DMS 273 (cell line): ENCODE data around the gene TRPV4.

ENCODE experiments used
- DNase-seq: peaks from one replicate; lab custom pipeline; 2025; ENCODE audit not compliant: unreplicated experiment; lab: John Stamatoyannopoulos, UW

Gene TRPV4

GRCh38 chr12:109829667-109830066 lies 3.5 kb downstream of the TRPV4 start:
- no peak for DNase-seq

GRCh38 chr12:109828754-109829511 lies 4.3 kb downstream of the TRPV4 start:
- no peak for DNase-seq

DNA sequence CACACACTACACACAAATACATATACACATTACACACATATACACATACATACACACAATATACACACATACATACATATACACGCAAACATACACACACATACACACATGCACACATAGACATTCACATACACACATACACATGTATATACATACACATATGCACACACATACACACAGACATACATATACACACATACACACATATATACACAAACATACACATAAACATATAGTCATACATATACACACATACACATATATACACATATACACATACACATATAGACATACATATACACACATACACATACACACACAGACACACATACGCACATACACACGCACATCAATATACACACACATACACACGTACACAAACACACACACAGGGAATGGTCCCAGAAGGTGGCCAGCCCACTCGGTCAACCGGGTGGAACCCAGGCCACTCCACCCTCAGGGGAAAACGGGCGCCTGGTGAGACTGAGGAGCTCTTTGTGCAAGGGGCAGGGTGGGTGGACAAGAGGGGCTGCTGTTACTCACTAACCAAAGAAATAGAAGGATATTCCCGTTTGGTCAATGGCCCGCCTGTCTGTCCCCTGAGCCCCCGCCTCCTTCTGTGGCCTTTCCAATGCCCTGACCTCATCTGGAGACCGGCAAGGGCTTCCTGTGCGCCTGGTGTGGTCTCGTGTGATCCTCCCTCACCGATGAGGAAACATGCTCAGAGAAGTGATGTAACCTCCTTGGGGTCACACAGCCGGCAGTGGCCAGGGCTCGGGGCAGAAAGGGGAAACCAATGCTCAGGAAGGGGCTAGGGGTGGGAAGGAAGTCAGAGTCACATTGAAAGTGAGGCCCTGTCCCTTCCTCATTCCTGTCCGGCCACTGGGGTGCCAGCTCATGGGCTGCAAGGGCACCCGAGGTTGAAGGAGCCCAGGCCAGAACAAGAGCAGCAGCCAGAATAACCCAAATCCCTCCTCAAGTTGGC lies 5.3 kb downstream of the TRPV4 start:
- DNase-seq: no peak

DNA sequence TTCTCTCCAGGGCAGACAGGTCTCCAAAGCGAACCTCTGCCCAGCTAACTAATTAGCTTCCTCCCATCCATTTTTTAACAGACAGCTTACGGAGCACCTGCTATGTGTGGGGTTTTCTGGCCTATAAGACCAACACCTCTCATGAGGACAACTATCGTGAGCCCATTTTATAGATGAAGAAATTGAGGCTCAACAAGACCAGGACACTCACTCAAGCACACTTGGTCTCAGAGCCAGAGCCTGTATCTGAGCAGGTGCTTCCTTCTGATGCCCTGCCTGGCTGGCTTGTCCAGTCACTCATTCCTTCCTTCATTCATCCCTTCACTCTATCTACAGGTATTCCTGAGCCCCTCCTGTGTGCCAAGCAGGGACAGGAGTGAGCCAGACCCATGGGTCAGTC lies 6.1 kb downstream of the TRPV4 start:
- DNase-seq: no peak

GRCh38 chr12:109824731-109825130 lies 8.5 kb downstream of the TRPV4 start:
- DNase-seq: no peak

DNA sequence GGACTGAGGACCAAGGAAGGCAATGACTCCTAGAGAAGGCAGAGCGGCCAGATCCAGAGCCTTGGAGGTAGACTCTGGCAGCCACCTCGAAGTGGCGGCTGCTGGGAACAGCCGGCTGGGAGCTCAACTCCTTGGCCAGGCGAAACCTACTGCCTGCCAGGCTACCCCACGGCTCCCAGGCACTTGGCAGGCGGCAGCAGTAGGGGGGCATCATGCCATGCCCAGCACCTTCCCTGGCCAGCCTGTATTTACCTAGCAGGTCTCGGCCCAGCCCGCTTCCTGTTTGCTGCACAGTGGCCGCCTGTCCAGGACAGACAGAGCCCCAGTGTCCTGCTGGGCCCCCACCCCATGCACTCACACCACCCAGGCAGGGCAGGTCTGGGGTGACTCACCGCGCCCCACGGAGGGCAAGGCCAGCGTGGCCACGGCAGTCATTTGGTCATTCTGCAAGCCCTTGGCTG lies 10.2 kb downstream of the TRPV4 start:
- peak; percentile 20 for DNase-seq

DNA sequence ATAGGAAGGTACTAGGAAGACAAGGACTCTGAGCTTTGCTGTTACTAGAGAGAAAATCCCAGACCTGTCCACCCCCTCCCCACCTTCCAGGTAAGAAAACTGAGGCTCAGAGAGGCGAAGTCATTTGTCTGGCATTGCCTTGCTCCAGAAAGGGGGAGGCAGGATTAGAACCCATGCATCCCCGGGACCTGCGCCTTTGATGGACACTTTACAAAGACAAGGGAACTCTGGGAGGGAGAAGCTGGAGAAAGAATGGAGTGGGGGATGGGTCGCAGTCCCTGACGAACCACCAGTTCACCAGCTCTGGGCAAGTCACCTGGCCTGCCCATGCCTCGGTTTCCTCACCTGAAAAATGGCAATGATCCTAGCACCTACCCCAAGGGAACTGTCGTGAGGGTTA lies 10.8 kb downstream of the TRPV4 start:
- no peak for DNase-seq

DNA sequence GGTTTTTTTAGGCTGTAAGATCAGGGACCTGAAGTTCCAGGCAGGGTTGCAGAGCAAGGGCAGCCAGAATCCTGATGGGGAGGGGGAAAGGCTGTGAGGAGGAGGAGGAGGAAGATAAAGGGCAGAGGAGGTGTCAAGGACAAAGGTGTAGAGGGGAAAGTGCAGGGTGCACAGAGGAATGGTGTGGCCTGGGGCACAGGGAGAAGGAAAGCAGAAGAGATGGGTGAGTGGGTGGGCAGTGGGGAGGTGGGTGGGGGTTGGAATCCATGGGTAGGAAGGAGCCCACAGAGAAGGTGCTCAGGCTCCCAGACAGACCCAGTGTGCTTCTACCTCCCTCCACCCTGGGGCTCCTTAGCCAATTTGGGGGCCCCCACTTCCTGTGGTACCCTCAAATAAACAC lies 11.2 kb downstream of the TRPV4 start:
- DNase-seq: no peak

- DNase-seq: peak; percentile 97
These were observed 12.3 kb downstream of the TRPV4 start for GRCh38 chr12:109820816-109821381.

GRCh38 chr12:109818905-109819500 lies 14.2 kb downstream of the TRPV4 start:
- peak; percentile 25 for DNase-seq

- no peak for DNase-seq
These were observed 14.9 kb downstream of the TRPV4 start for GRCh38 chr12:109818253-109818652.

DNA sequence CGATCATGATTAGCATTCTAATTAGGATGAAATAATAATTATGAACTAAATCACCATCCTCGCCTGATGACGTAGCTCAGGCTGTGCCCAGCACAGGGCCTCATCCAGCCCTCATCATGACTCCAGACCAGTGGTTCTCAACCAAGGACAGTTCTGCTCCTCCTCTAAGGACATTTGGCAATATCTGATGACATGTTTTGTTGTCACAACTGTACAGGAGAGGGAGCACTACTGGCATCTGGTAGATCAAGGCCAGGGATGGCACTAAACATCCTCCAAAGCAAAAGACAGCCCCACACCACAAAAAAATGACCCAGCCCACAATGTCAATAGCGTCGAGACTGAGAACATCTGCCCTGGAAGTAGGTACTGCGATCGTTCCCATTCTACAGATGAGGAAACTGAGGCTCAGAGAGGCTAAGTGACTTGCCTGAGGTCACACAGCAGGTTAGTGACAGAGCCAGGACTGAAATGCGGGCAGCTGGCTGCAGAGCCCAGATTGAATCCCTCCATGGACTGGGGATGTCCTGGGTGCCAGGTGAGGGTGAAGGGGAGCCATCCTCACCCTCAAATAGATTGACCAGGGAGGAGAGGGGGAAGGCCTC lies 15.5 kb downstream of the TRPV4 start:
- DNase-seq: no peak

DNA sequence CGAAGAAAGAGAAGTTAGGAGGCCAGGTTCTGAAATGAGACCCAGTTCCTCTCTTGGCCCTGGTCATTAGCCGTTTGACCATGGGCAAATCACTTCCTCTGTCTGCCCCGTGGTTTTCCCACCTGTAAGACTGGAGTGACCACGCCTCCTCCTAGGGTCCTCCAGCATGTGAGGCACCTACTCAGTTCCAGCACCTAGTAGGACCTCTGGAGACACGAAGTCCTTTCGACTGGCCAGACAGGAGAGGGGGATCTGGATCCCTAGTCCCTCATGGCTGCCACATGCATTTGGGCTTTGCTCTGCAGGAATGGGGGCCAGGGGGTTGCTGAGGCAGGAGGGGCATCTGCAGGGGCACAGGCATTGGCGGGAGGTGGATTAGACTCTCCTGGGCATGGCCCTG lies 16.3 kb downstream of the TRPV4 start:
- no peak for DNase-seq

- peak; percentile 17 for DNase-seq
These were observed 17.2 kb downstream of the TRPV4 start for GRCh38 chr12:109815757-109816617.

DNA sequence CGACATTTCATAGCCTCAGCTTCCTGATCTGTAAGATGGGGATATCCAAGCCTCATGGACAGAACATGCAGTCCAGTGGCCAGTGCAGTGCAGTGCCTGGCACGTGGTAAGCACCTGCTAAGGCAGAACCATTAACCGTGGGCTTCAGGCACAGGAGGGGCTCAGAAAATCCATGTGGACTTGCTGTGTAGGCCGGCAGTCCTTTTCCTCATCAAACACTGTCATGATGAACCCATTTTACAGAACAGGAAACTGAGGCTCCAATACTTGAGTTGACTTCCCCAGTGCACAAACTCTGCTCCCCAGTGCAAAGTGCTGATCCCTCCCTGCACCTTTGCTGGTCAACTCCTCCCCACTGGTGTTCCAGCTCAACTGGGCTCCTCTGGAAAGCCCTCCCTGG lies 18.0 kb downstream of the TRPV4 start:
- no peak for DNase-seq

GRCh38 chr12:109814600-109815150 lies 18.5 kb downstream of the TRPV4 start:
- no peak for DNase-seq

- DNase-seq: no peak
These were observed 19.3 kb downstream of the TRPV4 start for GRCh38 chr12:109813810-109814416.

DNA sequence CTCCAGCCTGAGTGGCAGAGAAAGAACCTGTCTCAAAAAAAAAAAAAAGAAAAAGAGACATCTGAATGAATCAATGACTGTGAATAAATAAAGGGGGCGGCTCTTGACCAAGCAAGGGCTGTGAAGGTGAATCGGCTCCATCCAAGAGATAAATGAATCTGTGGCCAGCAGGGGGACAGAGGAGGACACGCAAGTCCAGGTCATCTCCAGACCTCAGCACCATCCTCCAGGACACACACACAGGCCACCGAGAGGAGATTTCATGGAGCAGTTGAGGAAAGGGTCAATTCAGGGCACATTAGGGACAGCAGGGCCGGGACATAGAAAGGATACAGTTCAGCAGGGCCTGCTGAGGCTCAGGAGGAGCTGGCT lies 21.6 kb downstream of the TRPV4 start:
- no peak for DNase-seq

DNA sequence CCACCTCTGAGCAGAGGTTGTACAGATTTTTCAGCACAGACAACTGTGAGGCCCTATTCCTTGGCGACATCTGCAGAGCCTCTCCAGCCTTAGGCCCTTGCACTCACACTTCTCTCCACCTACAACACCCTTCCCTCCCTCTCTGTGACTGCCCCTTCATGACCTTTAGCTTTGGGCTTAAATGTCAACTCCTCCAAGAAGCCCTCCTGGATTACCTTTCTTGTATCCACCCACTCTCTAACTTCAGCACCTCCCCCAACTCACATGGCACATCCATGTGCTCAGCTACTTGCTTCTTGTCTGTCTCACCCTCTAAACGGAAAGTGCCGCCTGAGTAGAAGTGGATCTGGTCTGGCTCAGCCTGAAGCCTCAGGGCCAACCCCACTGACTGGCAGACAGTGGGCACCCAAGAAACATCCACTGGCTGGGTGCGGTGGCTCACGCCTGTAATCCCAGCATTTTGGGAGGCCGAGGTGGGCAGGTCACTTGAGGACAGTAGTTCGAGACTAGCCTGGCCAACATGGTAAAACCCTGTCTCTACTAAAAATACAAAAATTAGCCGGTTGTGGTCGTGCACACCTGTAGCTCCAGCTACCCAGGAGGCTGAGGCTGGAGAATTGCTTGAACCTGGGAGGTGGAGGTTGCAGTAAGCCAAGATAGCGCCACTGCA lies 22.1 kb downstream of the TRPV4 start:
- DNase-seq: no peak
